SK-N-SH (cell line): Measurements from ENCODE around the gene EVA1A.

Source experiments
- GABPA ChIP-seq: IDR thresholded peaks from 2 replicates; pipeline ENCODE4 v1.4.0; 2012; ENCODE audit warnings: low read depth, mild to moderate bottlenecking
- MEF2A ChIP-seq: IDR thresholded peaks from 2 replicates; pipeline ENCODE4 v1.4.0; 2012; ENCODE audit warnings: low read depth, borderline replicate concordance
- SMC3 ChIP-seq: IDR thresholded peaks from 2 replicates; pipeline ENCODE4 v1.6.1; 2012; ENCODE audit warnings: low read depth, low read length, improper control_type of control experiment
- TF ChIP-seq, protein P1 (sequence below): fragments of 200-600 bp; sonication (generic); IDR thresholded peaks from 2 replicates; pipeline ENCODE4 v1.6.1; 2017; ENCODE audit warnings: antibody characterized with exemption, mild to moderate bottlenecking, moderate library complexity

DNA sequence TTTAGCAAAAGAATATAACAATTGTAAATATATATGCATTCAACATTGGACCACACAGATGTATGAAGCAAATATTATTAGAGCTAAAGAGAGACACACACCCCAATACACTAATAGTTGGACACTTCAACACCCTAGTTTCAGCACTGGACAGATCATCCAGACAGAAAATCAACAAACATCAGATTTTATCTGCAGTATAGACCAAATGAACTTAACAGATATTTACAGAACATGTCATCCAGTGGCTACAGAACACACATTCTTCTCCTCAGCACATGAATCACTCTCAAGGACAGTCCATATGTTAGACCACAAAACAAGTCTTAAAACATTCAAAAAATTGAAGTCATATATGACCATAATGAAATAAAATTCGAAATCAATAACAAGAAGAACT lies 22.1 kb upstream of the EVA1A start:
- TF ChIP-seq GABPA, result no peak
- TF ChIP-seq SMC3, result no peak
- TF ChIP-seq MEF2A, result no peak
- TF ChIP-seq, protein P1, sequence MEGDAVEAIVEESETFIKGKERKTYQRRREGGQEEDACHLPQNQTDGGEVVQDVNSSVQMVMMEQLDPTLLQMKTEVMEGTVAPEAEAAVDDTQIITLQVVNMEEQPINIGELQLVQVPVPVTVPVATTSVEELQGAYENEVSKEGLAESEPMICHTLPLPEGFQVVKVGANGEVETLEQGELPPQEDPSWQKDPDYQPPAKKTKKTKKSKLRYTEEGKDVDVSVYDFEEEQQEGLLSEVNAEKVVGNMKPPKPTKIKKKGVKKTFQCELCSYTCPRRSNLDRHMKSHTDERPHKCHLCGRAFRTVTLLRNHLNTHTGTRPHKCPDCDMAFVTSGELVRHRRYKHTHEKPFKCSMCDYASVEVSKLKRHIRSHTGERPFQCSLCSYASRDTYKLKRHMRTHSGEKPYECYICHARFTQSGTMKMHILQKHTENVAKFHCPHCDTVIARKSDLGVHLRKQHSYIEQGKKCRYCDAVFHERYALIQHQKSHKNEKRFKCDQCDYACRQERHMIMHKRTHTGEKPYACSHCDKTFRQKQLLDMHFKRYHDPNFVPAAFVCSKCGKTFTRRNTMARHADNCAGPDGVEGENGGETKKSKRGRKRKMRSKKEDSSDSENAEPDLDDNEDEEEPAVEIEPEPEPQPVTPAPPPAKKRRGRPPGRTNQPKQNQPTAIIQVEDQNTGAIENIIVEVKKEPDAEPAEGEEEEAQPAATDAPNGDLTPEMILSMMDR, result no peak
